ENCODE data around the gene LPP. TPM values are rescaled to one million over a fixed set of nuclear protein-coding genes. Genes with fewer than 3 reads are reported as not detected.

Gene LPP
- total RNA-seq, 1 donor from 2014 or later: 222 TPM

DNA sequence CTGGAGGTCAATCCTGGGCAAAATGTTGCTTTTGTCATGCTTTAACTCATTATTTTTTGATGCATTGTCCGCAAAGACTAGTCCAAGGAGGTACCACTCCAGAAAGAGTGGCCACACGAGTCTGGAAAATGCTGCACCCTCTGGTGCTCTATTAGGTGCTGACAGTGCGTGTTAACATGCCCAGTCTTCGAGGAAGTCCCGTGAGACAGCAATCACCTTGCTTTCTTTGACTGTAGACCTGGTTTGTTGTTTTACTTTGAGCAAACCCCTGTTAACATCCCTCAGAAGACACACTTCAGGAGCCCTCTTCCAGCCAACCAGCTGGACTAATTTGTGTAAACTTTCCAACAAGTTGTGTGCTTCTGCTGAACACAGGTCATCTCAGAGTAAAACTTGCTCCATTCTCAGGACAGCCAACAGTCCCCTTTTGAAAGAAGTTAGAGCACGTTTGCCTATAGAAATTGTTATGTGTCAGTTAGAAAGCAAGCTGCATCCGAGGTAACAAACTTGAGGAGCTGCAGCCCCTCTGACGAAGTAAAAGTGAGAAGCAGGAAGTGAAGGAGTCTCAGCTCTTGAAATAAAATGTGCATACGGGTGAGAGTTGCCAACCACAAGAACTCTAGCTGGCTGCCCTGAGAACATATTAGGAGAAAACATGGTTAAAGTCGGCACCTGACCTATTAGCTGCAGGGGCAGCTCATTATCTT lies 205.0 kb downstream of the LPP start:
- Histone ChIP-seq H3K4me1 (ENCODE audit: insufficient read depth, low read length) (peaks cover 10% of the 10 kb centered on the region), H3K79me2 (ENCODE audit: insufficient read depth, low read length) (peaks cover 89% of the 10 kb centered on the region), H3K9ac (ENCODE audit: low read length) (no peak overlapping the region), H4K20me1 (ENCODE audit: insufficient read depth, low read length) (peaks cover 68% of the 10 kb centered on the region), H3K36me3 (ENCODE audit: insufficient read depth, low read length) (peaks cover 4% of the 10 kb centered on the region), H3K27ac (ENCODE audit: low read depth, low read length) (no peak overlapping the region), H3K4me3 (ENCODE audit: insufficient read depth, low read depth, low read length) (no peak overlapping the region), H2AFZ (ENCODE audit: low read depth, low read length) (no peak overlapping the region), H3K9me3 (ENCODE audit: insufficient read depth, low read depth, low read length) (no peaks in the 10 kb centered on the region), H3K4me2 (ENCODE audit: low read length) (no peak overlapping the region), H3K27me3 (ENCODE audit: insufficient read depth, low read length) (no peaks in the 10 kb centered on the region)
- Mint-ChIP-seq H3K9me3 (ENCODE audit: unreplicated experiment) (no peaks in the 10 kb centered on the region), H3K27ac (ENCODE audit: unreplicated experiment) (no peak overlapping the region), H3K36me3 (ENCODE audit: low read depth, unreplicated experiment) (peaks cover 15% of the 10 kb centered on the region), H3K27me3 (ENCODE audit: low read depth, unreplicated experiment) (no peaks in the 10 kb centered on the region), H3K4me1 (ENCODE audit: low read depth, unreplicated experiment) (peaks cover 13% of the 10 kb centered on the region), H3K4me3 (ENCODE audit: unreplicated experiment) (no peak overlapping the region)
- FAIRE-seq (no peak), DNase-seq (ENCODE audit: low read depth) (no peak)
- TF ChIP-seq EZH2 (IDR thresholded peaks at IDR 0.05; ENCODE audit: insufficient read depth, low read length): no peak
- TF ChIP-seq, protein P1, sequence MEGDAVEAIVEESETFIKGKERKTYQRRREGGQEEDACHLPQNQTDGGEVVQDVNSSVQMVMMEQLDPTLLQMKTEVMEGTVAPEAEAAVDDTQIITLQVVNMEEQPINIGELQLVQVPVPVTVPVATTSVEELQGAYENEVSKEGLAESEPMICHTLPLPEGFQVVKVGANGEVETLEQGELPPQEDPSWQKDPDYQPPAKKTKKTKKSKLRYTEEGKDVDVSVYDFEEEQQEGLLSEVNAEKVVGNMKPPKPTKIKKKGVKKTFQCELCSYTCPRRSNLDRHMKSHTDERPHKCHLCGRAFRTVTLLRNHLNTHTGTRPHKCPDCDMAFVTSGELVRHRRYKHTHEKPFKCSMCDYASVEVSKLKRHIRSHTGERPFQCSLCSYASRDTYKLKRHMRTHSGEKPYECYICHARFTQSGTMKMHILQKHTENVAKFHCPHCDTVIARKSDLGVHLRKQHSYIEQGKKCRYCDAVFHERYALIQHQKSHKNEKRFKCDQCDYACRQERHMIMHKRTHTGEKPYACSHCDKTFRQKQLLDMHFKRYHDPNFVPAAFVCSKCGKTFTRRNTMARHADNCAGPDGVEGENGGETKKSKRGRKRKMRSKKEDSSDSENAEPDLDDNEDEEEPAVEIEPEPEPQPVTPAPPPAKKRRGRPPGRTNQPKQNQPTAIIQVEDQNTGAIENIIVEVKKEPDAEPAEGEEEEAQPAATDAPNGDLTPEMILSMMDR (IDR thresholded peaks at IDR 0.05; ENCODE audit: insufficient read depth, low read depth, low read length): no peak

DNA sequence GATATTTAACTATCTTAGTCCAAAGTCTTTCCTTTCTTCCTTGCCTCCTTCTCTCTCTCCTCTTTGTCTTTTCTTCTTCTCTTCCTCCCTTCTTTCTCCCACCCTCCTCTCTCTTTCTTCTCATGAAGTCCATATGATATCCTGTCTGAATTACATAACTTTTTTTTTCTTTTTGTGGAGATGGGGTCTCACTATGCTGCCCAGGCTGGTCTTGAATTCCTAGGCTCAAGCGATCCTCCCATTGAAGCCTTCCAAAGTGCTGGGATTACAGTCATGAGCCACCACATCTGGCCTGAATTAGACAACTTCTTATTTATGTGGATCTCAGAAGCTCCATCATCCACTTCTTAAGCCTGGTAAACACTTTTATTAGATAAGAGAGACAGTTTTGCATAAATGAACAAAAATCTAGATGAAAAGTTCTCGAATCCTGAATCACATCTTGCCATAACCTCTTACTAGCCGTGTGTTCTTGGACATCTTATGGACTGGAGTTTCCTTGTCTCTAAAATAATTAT lies 206.5 kb downstream of the LPP start:
- Histone ChIP-seq H3K9me3 (ENCODE audit: insufficient read depth, low read depth, low read length) (no peaks in the 10 kb centered on the region), H3K27ac (ENCODE audit: low read depth, low read length) (no peak overlapping the region), H3K4me3 (ENCODE audit: insufficient read depth, low read depth, low read length) (no peak overlapping the region), H2AFZ (ENCODE audit: low read depth, low read length) (no peak overlapping the region), H3K4me2 (ENCODE audit: low read length) (no peak overlapping the region), H3K79me2 (ENCODE audit: insufficient read depth, low read length) (peaks cover 92% of the 10 kb centered on the region), H3K4me1 (ENCODE audit: insufficient read depth, low read length) (peaks cover 10% of the 10 kb centered on the region), H3K36me3 (ENCODE audit: insufficient read depth, low read length) (peaks cover 4% of the 10 kb centered on the region), H4K20me1 (ENCODE audit: insufficient read depth, low read length) (peaks cover 79% of the 10 kb centered on the region), H3K9ac (ENCODE audit: low read length) (no peak overlapping the region), H3K27me3 (ENCODE audit: insufficient read depth, low read length) (no peaks in the 10 kb centered on the region)
- DNase-seq (ENCODE audit: low read depth) (no peak), FAIRE-seq (no peak)
- Mint-ChIP-seq H3K4me1 (ENCODE audit: low read depth, unreplicated experiment) (peaks cover 21% of the 10 kb centered on the region), H3K9me3 (ENCODE audit: unreplicated experiment) (no peaks in the 10 kb centered on the region), H3K4me3 (ENCODE audit: unreplicated experiment) (no peak overlapping the region), H3K27me3 (ENCODE audit: low read depth, unreplicated experiment) (no peaks in the 10 kb centered on the region), H3K36me3 (ENCODE audit: low read depth, unreplicated experiment) (peaks cover 12% of the 10 kb centered on the region), H3K27ac (ENCODE audit: unreplicated experiment) (no peak overlapping the region)
- TF ChIP-seq EZH2 (IDR thresholded peaks at IDR 0.05; ENCODE audit: insufficient read depth, low read length): no peak
- TF ChIP-seq, protein P1 (IDR thresholded peaks at IDR 0.05; ENCODE audit: insufficient read depth, low read depth, low read length): no peak

DNA sequence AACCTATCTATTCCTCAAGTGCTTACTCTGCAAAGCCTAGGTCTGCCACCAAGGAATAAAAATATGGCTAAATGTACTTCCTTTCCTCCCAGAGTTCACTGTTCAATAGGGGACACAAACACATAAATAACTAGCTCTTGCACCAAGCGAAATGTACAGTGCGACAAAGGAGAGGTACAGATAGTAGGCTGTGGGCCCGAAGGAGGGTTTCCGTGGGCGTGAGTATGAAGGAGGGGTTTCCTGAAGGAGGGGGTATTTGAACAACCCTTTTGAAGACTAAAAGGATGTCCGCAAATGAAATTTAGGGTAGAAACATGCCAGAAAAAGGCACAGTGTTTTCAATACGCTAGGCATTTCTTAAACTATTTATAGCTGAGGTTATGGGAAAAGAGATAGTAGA lies 207.9 kb downstream of the LPP start:
- H3K27me3 ChIP-seq (ENCODE audit: insufficient read depth, low read length): no peaks in the 10 kb centered on the region
- H4K20me1 ChIP-seq (ENCODE audit: insufficient read depth, low read length): peaks cover 79% of the 10 kb centered on the region
- Mint-ChIP-seq H3K27ac (ENCODE audit: unreplicated experiment) (no peak overlapping the region), H3K27me3 (ENCODE audit: low read depth, unreplicated experiment) (no peaks in the 10 kb centered on the region), H3K4me1 (ENCODE audit: low read depth, unreplicated experiment) (peaks cover 25% of the 10 kb centered on the region), H3K36me3 (ENCODE audit: low read depth, unreplicated experiment) (peaks cover 12% of the 10 kb centered on the region), H3K4me3 (ENCODE audit: unreplicated experiment) (no peak overlapping the region), H3K9me3 (ENCODE audit: unreplicated experiment) (no peaks in the 10 kb centered on the region)
- DNase-seq (ENCODE audit: low read depth) (no peak), FAIRE-seq (no peak)
- H3K79me2 ChIP-seq (ENCODE audit: insufficient read depth, low read length): peaks cover 90% of the 10 kb centered on the region
- no peak overlapping the region for H3K4me3 ChIP-seq (ENCODE audit: insufficient read depth, low read depth, low read length)
- no peak overlapping the region for H2AFZ ChIP-seq (ENCODE audit: low read depth, low read length)
- peaks cover 4% of the 10 kb centered on the region for H3K36me3 ChIP-seq (ENCODE audit: insufficient read depth, low read length)
- peak overlapping the region; percentile 49 for H3K4me2 ChIP-seq (ENCODE audit: low read length)
- H3K9ac ChIP-seq (ENCODE audit: low read length): peak overlapping the region; percentile 56
- TF ChIP-seq EZH2 (IDR thresholded peaks at IDR 0.05; ENCODE audit: insufficient read depth, low read length): no peak
- TF ChIP-seq, protein P1 (IDR thresholded peaks at IDR 0.05; ENCODE audit: insufficient read depth, low read depth, low read length): no peak
- no peaks in the 10 kb centered on the region for H3K9me3 ChIP-seq (ENCODE audit: insufficient read depth, low read depth, low read length)
- H3K27ac ChIP-seq (ENCODE audit: low read depth, low read length): peak overlapping the region; percentile 77
- peaks cover 20% of the 10 kb centered on the region for H3K4me1 ChIP-seq (ENCODE audit: insufficient read depth, low read length)
